ENCODE measurements around the gene LRWD1.
"Not testable (repeated sequence)": the region's sequence is repeated elsewhere in the genome, so short reads cannot be mapped to it uniquely, and the experiment has no call there.

The LRWD1 gene

DNA sequence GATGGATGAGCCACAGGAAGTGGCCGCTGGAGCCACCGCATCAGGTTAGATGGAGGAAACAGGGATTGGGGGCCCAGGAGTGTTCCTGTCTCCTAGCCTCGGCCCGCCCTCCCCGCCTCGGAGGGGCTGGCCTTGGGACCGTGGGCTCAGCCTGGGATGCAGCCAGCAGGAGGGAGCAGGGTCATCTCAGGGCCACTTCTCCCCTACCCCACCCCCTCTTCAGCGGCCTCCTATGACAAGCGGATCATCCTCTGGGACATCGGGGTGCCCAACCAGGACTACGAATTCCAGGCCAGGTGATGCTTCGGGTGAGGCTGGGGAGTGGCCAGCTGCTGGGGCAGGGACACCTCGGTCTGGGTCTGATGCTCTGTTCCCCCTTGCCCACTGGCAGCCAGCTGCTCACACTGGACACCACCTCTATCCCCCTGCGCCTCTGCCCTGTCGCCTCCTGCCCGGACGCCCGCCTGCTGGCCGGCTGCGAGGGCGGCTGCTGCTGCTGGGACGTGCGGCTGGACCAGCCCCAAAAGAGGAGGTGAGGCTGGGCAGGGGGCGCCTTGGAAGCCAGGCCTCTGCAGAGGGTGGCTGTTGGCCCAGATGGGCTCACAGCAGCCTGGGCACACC lies 4.7 kb downstream of the LRWD1 start:
- DNase-seq: no peak

DNA sequence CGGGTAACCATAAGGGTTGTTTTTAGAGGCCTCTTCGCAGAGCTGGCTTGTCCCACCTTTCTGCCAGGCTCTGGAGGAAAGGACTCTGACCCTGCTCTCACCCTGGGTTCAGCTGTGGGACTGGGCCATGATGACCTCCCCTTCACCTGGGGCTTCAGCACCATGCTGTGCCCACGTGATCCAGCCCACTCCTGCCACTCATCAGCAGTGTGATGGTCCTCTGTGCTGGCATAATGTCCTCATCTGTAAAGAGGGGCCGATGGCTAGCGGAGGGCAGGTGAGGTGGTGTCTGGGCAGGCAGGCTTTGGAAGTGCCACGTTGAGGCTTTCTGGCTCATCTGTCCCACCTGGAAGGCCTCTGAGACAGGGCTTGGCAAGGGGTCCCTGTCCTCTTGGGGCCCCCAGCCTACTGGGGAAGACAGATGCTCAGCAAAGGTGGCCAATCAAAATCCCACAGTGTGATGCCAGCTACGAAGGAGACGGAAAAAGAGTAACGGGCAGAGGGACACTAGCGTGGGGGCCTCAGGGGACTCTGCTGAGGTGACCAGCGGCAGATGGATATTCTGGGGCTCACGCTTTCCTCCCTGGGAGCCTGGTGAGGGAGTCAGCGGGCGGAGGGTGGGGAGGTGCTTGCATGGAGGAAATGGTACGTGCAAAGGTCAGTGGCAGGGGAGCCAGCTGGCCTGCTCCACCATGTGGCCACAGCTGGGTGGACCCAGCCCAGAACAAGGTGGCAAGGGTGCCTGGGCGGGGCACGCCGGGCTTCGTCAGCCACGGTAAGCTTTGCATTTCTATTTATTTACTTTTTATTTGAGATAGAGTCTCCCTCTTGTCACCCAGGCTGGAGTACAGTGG lies 5.4 kb downstream of the LRWD1 start:
- DNase-seq: no peak

GRCh38 chr7:102471791-102472125 lies 7.0 kb downstream of the LRWD1 start:
- DNase-seq: no peak

DNA sequence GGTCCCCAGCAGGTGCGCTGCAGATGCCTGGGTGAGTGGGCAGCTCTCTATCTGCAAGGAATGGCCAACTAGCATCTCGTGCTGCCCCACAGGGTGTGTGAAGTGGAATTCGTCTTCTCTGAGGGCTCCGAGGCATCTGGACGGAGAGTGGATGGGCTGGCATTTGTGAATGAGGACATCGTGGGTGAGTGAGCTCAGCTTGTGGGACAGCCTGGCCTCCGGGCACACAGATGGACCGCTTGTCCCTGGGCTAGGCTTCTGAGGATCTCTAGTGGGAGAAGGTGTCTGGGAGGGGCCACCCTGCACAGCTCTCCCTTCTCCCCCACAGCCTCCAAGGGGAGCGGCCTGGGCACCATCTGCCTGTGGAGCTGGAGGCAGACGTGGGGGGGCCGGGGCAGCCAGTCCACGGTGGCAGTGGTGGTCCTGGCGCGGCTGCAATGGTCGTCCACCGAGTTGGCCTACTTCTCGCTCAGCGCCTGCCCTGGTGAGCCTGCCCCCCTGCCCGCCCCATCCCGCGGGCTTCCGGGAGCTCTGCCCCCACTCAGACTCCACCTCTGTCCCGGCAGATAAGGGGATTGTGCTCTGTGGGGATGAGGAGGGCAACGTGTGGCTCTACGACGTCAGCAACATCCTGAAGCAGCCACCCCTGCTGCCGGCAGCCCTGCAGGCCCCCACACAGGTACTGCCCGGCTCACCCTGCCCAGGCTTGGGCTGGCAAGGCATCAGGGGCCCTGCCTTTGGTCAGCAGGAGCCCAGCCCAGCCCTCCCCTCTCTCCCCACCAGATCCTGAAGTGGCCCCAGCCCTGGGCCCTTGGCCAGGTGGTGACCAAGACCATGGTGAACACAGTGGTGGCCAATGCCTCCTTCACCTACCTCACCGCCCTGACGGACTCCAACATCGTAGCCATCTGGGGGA lies 7.6 kb downstream of the LRWD1 start:
- no peak for DNase-seq

- no peak for DNase-seq
These were observed 8.6 kb downstream of the LRWD1 start for GRCh38 chr7:102473271-102473991.

- DNase-seq: not testable (repeated sequence)
These were observed 9.3 kb downstream of the LRWD1 start for GRCh38 chr7:102474116-102474515.

DNA sequence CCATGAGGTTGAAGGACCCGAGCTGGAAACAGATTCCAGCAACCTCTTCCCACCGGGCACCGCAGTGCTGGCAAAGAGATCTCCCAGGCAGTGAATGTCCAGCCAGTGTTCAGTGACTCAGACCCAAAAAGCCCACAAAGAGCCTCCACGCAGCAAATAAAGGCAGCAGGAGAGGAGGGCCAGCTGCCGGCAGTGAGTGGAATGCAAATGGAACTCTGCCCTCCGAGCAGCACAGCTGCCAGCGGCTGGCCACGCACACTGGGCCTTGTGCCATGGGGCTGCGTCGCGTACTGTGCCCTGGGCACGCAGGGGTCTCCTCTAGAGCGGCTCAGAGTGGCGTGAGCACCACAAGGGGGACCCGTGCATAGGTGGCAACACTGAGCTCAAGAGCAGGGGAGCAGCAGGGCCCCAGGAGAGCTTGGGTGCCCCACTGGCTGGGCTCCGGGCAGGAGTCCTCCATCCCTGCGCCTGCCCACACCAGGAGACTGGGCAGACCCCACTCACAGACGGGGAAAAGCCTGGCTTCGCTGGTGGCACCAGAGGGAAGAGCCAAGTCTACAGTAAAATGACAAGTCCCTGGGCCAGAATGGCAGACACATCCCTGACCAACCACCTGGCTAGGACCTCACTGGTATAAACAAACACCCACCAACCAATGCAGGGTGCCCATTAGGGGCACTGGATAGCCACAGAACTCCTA lies 10.1 kb downstream of the LRWD1 start:
- not testable (repeated sequence) for DNase-seq

DNA sequence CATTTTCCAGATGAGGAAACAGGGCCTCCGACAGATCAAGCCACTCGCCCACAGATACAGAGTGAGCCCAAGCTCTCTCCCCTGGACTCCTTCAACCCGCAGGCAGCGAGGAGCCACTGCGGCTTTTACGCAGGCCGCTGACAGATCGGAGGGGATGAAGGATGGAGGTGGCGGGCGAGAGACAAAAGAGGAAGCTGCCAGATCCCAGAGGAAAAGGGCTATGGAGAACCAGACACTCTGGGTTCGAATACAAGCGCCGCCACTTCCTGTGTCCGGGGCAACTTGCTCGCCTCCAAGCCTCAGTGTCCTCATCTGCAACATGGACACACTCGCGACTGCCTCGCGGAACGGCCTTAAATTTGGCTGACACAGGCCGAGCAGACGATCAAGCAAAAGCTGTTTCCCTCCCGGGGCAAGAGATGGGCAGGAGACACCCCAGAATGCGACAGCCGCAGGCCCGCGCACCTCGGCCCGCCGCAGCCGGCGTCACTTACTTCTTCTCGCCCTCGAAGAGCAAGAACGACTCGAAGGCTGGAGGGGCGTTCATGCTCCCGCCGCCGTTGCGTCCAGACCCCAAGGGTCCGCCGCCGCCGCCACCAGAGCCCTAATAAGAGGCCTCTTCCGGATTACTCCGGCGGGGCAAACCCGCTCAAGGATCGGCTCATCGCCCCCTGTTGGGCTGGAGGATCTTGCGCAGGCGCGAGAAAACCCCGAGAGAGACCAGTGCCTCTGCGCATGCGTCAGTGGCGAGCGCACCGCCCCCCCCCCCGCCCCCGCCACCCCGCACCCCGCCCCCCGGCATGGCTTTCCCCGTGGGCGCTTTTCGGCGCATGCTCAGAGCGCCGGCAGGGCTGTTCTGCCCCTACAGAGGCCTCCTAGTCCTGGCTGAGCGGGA lies 13.8 kb downstream of the LRWD1 start, which contains the start of gene POLR2J:
TSS of gene POLR2J (minus strand) at position 609 of the 895 bp plus-strand sequence. CDS start at position 547, 62 bp downstream.
- peak; percentile 87 for DNase-seq

GRCh38 chr7:102479209-102479584 lies 14.4 kb downstream of the LRWD1 start:
- DNase-seq: not testable (repeated sequence)

DNA sequence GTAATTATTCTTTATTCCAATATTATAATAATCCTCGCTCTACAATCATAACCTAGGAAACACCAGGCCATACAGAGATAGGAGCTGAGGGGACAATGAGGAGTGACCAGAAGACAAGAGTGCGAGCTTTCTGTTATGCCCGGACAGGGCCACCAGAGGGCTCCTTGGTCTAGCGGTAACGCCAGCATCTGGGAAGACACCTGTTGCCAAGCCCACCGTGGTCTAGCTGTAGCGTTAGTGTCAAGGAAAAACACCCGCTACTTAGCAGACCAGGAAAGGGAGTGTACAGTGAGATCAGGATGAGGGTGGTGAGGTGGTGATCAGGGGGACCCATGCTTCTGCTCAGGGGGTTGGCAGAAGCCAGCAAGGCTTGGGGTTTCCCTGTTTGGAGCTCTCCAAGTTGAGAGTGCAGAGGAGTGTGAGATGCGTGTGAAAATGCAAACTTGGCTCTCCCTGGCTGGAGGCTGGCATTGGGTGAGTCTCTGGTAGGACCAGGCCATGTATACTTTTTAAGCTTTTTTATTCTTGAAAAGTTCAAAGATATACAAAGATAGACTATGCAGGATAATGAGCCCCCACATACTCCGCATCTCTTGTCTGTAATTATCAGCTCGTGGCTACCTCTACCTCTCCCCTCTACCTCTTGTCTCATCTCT lies 15.3 kb downstream of the LRWD1 start:
- peak; percentile 16 for DNase-seq

- not testable (repeated sequence) for DNase-seq
These were observed 17.2 kb downstream of the LRWD1 start for GRCh38 chr7:102481962-102482361.

GRCh38 chr7:102484317-102484716 lies 19.5 kb downstream of the LRWD1 start:
- DNase-seq: not testable (repeated sequence)

GRCh38 chr7:102490529-102491075 lies 25.8 kb downstream of the LRWD1 start:
- peak; percentile 62 for DNase-seq

DNA sequence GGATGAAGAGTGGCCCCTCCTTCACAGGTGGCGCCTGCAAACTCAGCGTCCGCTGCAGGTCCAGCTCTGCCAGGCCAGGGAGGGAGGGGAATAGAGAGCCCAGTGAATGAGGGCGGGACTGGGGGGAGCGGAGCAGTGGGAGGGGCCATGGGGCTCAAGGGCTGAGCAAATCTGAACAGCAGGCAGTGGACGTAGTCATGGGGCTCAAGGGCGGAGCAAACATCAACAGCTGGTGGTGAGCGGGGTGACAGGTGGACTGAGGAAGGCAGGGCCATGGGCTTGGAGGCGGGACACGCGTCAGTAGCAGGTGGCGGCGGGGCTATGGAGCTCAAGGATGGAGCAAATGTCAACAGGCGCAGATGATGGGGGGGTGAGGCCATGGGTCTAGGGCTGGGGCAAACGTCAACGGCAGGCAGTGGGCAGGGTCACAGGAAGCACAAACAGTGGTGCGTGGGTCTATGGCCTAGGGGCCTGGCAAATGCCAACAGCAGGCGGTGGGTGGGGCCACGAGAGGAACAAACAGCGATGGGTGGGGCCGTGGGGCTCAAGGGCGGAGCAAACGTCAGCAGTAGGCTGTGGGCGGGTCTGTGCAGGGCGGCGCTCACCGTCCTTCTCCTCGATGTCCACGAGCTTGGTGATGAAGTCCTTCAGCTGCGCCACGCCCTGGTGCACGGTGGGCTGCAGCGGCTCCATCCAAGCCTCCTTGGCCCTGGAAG lies 28.6 kb downstream of the LRWD1 start:
- not testable (repeated sequence) for DNase-seq

GRCh38 chr7:102494026-102494425 lies 29.2 kb downstream of the LRWD1 start:
- DNase-seq: not testable (repeated sequence)

GRCh38 chr7:102494473-102495149 lies 29.8 kb downstream of the LRWD1 start:
- DNase-seq: not testable (repeated sequence)

DNA sequence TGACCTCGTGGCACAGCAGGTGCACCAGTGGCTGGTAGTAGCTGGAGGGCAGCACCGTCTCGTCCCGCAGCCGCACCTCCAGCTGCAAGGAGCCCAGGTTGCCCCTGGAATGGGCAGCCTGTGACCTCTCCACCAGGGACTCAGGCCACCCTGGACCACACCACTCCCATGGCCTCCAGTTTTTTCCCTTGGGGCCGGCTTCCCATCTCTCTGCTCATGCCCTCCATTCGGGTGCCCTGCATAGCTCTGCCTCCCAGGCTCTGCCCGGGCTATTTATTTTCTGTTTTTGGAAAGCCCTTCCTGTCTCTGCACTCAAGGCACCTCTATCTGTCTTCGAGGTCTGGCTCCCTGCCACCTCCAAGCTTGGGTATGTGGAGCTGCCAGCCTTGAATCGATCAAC lies 32.1 kb downstream of the LRWD1 start:
- not testable (repeated sequence) for DNase-seq

DNA sequence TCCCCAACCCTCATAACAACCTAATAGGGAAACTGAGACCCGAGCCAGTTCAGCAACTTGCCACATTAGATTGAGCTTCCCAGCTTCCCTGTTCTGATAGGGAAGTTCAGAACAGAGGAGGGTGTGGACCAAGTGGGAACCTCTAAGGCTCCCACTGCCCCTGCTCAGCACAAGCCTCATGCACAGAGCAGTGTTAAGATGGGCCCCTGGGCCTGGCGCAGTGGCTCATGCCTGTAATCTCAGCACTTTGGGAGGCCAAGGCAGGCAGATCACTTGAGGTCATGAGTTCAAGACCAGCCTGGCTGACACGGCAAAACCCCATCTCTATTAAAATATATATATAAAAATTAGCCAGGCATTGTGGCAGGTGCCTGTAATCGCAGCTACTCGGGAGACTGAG lies 32.5 kb downstream of the LRWD1 start:
- DNase-seq: not testable (repeated sequence)

DNA sequence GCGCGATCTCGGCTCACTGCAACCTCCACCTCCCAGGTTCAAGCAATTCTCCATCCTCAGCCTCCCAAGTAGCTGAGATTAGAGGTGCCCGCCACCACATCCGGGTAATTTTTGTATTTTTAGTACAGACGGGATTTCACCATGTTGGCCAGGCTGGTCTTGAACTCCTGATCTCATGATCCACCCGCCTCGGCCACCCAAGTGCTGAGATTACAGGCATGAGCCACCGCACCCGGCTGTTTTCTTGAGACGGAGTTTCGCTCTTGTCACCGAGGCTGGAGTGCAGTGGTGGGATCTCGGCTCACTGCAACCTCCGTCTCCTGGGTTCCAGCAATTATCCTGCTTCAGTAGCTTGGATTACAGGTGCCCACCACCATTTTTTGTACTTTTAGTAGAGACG lies 33.5 kb downstream of the LRWD1 start:
- not testable (repeated sequence) for DNase-seq
